ENCODE measurements around the gene IDUA. TPM values are rescaled to one million over a fixed set of nuclear protein-coding genes. Genes with fewer than 3 reads are reported as not detected.

IDUA gene
- total RNA-seq, 3 donors from 2014 or later (not counting 1 experiment from before 2014, with no cell fraction given): 38.7 to 43.6 (median 43.0) TPM

DNA sequence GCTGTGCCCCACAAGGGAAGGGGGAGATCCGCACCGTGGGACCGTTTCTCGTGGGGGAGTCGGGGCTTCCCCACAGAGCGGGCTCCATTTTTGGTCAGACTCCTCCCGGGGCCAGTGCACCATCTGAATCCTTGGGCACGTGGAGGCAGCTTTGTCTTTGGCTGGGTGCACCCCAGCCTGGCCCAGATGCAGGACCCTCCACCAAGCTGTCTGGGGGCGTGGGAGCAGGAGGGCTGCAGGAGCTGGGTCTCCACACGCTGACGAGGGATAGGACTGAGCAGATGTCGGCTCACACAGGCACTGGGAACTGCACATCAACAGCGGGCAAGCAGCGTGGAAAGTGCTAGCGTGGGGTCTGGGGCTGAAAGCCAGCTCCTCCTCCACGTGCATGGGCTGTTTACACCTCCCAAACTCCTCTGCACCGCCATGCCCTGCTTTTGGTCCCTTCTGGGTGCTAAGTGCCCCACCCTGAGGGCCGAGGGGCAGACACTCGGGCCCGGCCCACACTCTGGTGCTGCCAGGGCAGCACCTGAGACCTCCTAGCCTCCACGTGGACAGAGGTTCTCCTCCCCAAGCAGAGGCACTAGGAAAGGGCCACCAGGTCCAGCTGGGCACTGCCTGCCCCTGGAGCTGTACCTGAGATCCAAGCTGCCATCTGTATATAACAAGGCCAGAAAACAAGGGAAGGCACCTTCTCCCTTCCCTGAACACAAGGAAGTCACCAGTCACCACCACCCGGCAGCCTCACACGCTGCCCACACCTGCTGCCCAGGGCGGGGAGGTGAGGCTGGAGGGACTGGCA lies 27.3 kb upstream of the IDUA start:
- Mint-ChIP-seq H3K4me1 (peaks cover 4 to 10% of the 10 kb centered on the region in 2 donors), H3K27me3 (ENCODE audit: low read depth in 2 of 2) (no peaks in the 10 kb centered on the region), H3K9me3 (no peaks in the 10 kb centered on the region), H3K4me3 (no peak overlapping the region), H3K36me3 (no peaks in the 10 kb centered on the region), H3K27ac (peak overlapping the region; percentile 16 to 54)
- H3K27me3 ChIP-seq (ENCODE audit: control insufficient read depth, insufficient read depth, low read length): no peaks in the 10 kb centered on the region
- H3K9me3 ChIP-seq (ENCODE audit: control insufficient read depth, insufficient read depth, low read length): no peaks in the 10 kb centered on the region
- ATAC-seq: no peak
- intact Hi-C loops (cut with micrococcal nuclease): no loop called here
- no peaks in the 10 kb centered on the region for H3K4me1 ChIP-seq (ENCODE audit: control insufficient read depth, insufficient read depth, low read length)
- no peak overlapping the region for H3K27ac ChIP-seq (ENCODE audit: low read length)
- WGBS (ENCODE audit: insufficient coverage): 92% methylated on average over 24 of the region's 24 CpGs
- no peak overlapping the region for H3K4me3 ChIP-seq (ENCODE audit: low read length)
- TF ChIP-seq, protein P1, sequence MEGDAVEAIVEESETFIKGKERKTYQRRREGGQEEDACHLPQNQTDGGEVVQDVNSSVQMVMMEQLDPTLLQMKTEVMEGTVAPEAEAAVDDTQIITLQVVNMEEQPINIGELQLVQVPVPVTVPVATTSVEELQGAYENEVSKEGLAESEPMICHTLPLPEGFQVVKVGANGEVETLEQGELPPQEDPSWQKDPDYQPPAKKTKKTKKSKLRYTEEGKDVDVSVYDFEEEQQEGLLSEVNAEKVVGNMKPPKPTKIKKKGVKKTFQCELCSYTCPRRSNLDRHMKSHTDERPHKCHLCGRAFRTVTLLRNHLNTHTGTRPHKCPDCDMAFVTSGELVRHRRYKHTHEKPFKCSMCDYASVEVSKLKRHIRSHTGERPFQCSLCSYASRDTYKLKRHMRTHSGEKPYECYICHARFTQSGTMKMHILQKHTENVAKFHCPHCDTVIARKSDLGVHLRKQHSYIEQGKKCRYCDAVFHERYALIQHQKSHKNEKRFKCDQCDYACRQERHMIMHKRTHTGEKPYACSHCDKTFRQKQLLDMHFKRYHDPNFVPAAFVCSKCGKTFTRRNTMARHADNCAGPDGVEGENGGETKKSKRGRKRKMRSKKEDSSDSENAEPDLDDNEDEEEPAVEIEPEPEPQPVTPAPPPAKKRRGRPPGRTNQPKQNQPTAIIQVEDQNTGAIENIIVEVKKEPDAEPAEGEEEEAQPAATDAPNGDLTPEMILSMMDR (IDR thresholded peaks at IDR 0.05): no peak
- no peak for DNase-seq
- peaks cover 51% of the 10 kb centered on the region for H3K36me3 ChIP-seq (ENCODE audit: control insufficient read depth, insufficient read depth, low read length)

GRCh38 chr4:960140-960635 lies 26.7 kb upstream of the IDUA start:
- no peak for ATAC-seq
- no peak for DNase-seq
- Histone ChIP-seq H3K4me1 (ENCODE audit: control insufficient read depth, insufficient read depth, low read length) (no peaks in the 10 kb centered on the region), H3K27me3 (ENCODE audit: control insufficient read depth, insufficient read depth, low read length) (no peaks in the 10 kb centered on the region), H3K27ac (ENCODE audit: low read length) (no peak overlapping the region), H3K4me3 (ENCODE audit: low read length) (no peak overlapping the region), H3K9me3 (ENCODE audit: control insufficient read depth, insufficient read depth, low read length) (no peaks in the 10 kb centered on the region), H3K36me3 (ENCODE audit: control insufficient read depth, insufficient read depth, low read length) (peaks cover 49% of the 10 kb centered on the region)
- Mint-ChIP-seq H3K4me3 (no peak overlapping the region), H3K27me3 (ENCODE audit: low read depth in 2 of 2) (no peaks in the 10 kb centered on the region), H3K27ac (peak overlapping the region; percentile 16 to 54), H3K9me3 (no peaks in the 10 kb centered on the region), H3K4me1 (peaks cover 4 to 10% of the 10 kb centered on the region in 2 donors), H3K36me3 (no peaks in the 10 kb centered on the region)
- TF ChIP-seq, protein P1 (IDR thresholded peaks at IDR 0.05): no peak
- 94% methylated on average over 16 of the region's 16 CpGs for WGBS (ENCODE audit: insufficient coverage)
- intact Hi-C loops (cut with micrococcal nuclease): no loop called here

DNA sequence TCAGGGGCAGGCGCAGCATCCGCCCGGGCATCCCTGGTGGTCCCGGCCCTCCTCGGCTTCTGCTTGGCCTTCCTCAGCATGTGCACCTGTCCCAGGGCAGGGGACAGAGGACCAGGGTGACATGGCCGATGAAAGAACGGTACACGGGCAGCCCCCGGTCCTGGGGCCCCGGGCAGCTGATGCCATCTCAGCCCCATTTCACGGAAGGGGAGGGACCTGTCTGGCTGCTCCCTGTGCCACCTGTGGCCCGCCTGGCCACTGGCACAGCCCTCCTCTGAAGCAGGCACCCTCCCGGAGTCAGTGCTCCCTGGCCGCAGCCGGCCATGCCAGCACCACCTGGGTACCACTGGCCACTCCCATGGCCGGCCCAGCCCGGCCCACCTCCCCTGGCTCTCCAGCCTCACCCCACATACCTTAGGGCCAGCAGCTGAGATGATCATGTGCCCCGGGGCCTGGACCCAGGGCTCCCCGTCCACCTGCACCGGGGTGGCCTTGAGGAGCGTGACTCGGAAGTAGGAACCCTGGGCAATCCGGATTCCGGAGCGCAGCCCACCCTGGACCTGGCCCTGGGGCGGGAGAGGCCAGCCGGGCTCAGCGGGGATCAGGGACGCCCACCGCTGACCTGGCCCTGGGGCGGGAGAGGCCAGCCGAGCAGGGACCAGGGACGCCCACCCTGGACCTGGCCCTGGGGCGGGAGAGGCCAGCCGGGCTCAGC lies 26.1 kb upstream of the IDUA start:
- DNase-seq (no peak), ATAC-seq (no peak)
- Histone ChIP-seq H3K4me1 (ENCODE audit: control insufficient read depth, insufficient read depth, low read length) (no peaks in the 10 kb centered on the region), H3K36me3 (ENCODE audit: control insufficient read depth, insufficient read depth, low read length) (peaks cover 51% of the 10 kb centered on the region), H3K4me3 (ENCODE audit: low read length) (no peak overlapping the region), H3K9me3 (ENCODE audit: control insufficient read depth, insufficient read depth, low read length) (no peaks in the 10 kb centered on the region), H3K27ac (ENCODE audit: low read length) (no peak overlapping the region), H3K27me3 (ENCODE audit: control insufficient read depth, insufficient read depth, low read length) (no peaks in the 10 kb centered on the region)
- Mint-ChIP-seq H3K36me3 (no peaks in the 10 kb centered on the region), H3K27me3 (ENCODE audit: low read depth in 2 of 2) (no peaks in the 10 kb centered on the region), H3K4me1 (peaks cover 4 to 10% of the 10 kb centered on the region in 2 donors), H3K4me3 (no peak overlapping the region), H3K27ac (no peak overlapping the region), H3K9me3 (no peaks in the 10 kb centered on the region)
- intact Hi-C loops (cut with micrococcal nuclease): no loop called here
- TF ChIP-seq, protein P1 (IDR thresholded peaks at IDR 0.05): no peak
- 95% methylated on average over 35 of the region's 35 CpGs for WGBS (ENCODE audit: insufficient coverage)
